Astrocyte (in vitro differentiated cells and primary cell): ENCODE measurements around the gene PDZRN4. TPM values are rescaled to one million over a fixed set of nuclear protein-coding genes. Genes with fewer than 3 reads are reported as not detected.
A peak's percentile ranks its signal among the peaks of the same experiment; 100 is the strongest.

Source experiments
- DNase-seq: peaks from one replicate; pipeline ENCODE4 v3.0.0-alpha.2; 2010; ENCODE audit warnings: low read depth
- FAIRE-seq: peaks from 2 replicates; lab custom pipeline; 2011; peaks lifted over from hg19 to GRCh38; lab: Jason Lieb, UNC
- H2AFZ ChIP-seq: 2 replicates; pipeline ENCODE4 v1.6.0; 2012; ENCODE audit warnings: low read depth, low read length, inconsistent platforms
- H3K27ac ChIP-seq: 2 replicates; pipeline ENCODE4 v1.5.1; 2011; ENCODE audit warnings: low read depth, low read length, inconsistent platforms
- H3K27me3 ChIP-seq: 2 replicates; pipeline ENCODE4 v1.6.0; 2011; ENCODE audit warnings: low read length, inconsistent platforms; ENCODE audit not compliant: insufficient read depth
- H3K36me3 ChIP-seq: 2 replicates; pipeline ENCODE4 v1.5.1; 2011; ENCODE audit warnings: low read length, inconsistent platforms; ENCODE audit not compliant: insufficient read depth
- H3K4me1 ChIP-seq: 2 replicates; pipeline ENCODE4 v1.5.1; 2011; ENCODE audit warnings: low read length, inconsistent platforms; ENCODE audit not compliant: insufficient read depth
- H3K4me2 ChIP-seq: 2 replicates; pipeline ENCODE4 v1.6.0; 2012; ENCODE audit warnings: low read length, inconsistent platforms
- H3K4me3 ChIP-seq: 2 replicates; pipeline ENCODE4 v1.5.1; 2011; ENCODE audit warnings: low read depth, mild to moderate bottlenecking, low read length, inconsistent platforms; ENCODE audit not compliant: insufficient read depth
- H3K79me2 ChIP-seq: 2 replicates; pipeline ENCODE4 v1.6.0; 2012; ENCODE audit warnings: mild to moderate bottlenecking, low read length, inconsistent platforms; ENCODE audit not compliant: insufficient read depth
- H3K9ac ChIP-seq: 2 replicates; pipeline ENCODE4 v1.6.0; 2012; ENCODE audit warnings: mild to moderate bottlenecking, low read length, inconsistent platforms
- H3K9me3 ChIP-seq: 2 replicates; pipeline ENCODE4 v1.5.1; 2012; ENCODE audit warnings: low read depth, mild to moderate bottlenecking, low read length, inconsistent platforms; ENCODE audit not compliant: insufficient read depth
- H4K20me1 ChIP-seq: 2 replicates; pipeline ENCODE4 v1.6.0; 2012; ENCODE audit warnings: low read length, inconsistent platforms; ENCODE audit not compliant: insufficient read depth
- H3K27ac Mint-ChIP-seq: one replicate; pipeline ENCODE4 v1.8.0; 2021; ENCODE audit warnings: mild to moderate bottlenecking, mixed read lengths; ENCODE audit not compliant: unreplicated experiment
- H3K27me3 Mint-ChIP-seq: one replicate; pipeline ENCODE4 v1.8.0; 2021; ENCODE audit warnings: low read depth, mixed read lengths; ENCODE audit not compliant: unreplicated experiment
- H3K36me3 Mint-ChIP-seq: one replicate; pipeline ENCODE4 v1.8.0; 2021; ENCODE audit warnings: low read depth, mixed read lengths; ENCODE audit not compliant: unreplicated experiment
- H3K4me1 Mint-ChIP-seq: one replicate; pipeline ENCODE4 v1.8.0; 2021; ENCODE audit warnings: low read depth, mixed read lengths; ENCODE audit not compliant: unreplicated experiment
- H3K4me3 Mint-ChIP-seq: one replicate; pipeline ENCODE4 v1.8.0; 2021; ENCODE audit warnings: mild to moderate bottlenecking, moderate library complexity, mixed read lengths; ENCODE audit not compliant: unreplicated experiment
- H3K9me3 Mint-ChIP-seq: one replicate; pipeline ENCODE4 v1.8.0; 2021; ENCODE audit warnings: mild to moderate bottlenecking, mixed read lengths; ENCODE audit not compliant: unreplicated experiment
- EZH2 ChIP-seq: IDR thresholded peaks from 2 replicates; pipeline ENCODE4 v1.6.1; 2012; ENCODE audit warnings: mild to moderate bottlenecking, low read length, inconsistent platforms; ENCODE audit not compliant: insufficient read depth
- total RNA-seq: library from RNA; stranded (reverse); gene quantifications from 2 replicates; pipeline ENCODE4 v1.2.1, GENCODE V29; 2021
- TF ChIP-seq, protein P1 (sequence below): IDR thresholded peaks from 2 replicates; pipeline ENCODE4 v1.5.1; 2011; ENCODE audit warnings: low read depth, mild to moderate bottlenecking, inconsistent platforms, low read length, moderate library complexity; ENCODE audit not compliant: insufficient read depth

The PDZRN4 gene
- total RNA-seq, 1 donor from 2014 or later = not detected

DNA sequence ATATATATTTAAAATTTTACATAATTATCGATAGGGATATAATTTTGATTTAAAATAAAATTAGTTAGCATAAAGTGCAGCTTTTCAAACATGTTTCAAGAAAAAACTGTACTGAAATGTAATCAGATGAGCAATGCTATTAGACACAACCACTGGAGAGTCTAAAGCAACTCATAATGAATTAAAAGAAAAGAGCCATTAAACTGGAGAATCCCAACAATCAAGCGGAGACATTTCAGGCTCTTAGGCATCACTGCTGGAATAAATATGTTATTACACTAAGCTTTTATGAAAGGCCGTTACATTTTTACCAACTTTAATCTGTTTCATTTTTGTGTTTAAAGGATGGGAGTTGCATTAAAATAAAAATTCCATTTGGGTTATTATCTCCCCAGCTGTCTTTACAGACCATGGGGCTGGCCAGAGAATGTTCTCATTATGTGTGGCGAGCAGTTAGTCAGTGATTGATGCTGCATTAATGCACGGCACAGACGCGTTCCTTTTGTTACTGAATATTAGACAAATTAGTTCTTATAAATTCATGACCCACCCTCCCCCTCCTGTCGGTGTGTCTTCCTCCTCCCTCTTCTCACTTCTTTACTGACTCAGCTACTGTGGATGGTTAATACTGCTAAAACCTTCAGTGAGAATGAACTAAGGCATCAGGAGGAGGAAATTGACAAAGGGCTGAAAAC, 156.8 kb downstream of the PDZRN4 start:
- Histone ChIP-seq H3K9me3 (no peaks in the 10 kb centered on the region), H3K79me2 (no peaks in the 10 kb centered on the region), H3K4me1 (no peaks in the 10 kb centered on the region), H3K27me3 (no peaks in the 10 kb centered on the region), H3K4me3 (no peak overlapping the region), H2AFZ (no peak overlapping the region), H3K9ac (no peak overlapping the region), H3K36me3 (no peaks in the 10 kb centered on the region), H3K27ac (no peak overlapping the region), H3K4me2 (no peak overlapping the region), H4K20me1 (no peaks in the 10 kb centered on the region)
- peak; percentile 43 for DNase-seq
- peaks cover 2% of the 10 kb centered on the region for H3K9me3 Mint-ChIP-seq
- H3K4me1 Mint-ChIP-seq = peaks cover 2% of the 10 kb centered on the region
- no peak overlapping the region for H3K4me3 Mint-ChIP-seq
- H3K27me3 Mint-ChIP-seq = no peaks in the 10 kb centered on the region
- H3K27ac Mint-ChIP-seq = no peak overlapping the region
- no peak for FAIRE-seq
- no peak for TF ChIP-seq EZH2
- TF ChIP-seq, protein P1, sequence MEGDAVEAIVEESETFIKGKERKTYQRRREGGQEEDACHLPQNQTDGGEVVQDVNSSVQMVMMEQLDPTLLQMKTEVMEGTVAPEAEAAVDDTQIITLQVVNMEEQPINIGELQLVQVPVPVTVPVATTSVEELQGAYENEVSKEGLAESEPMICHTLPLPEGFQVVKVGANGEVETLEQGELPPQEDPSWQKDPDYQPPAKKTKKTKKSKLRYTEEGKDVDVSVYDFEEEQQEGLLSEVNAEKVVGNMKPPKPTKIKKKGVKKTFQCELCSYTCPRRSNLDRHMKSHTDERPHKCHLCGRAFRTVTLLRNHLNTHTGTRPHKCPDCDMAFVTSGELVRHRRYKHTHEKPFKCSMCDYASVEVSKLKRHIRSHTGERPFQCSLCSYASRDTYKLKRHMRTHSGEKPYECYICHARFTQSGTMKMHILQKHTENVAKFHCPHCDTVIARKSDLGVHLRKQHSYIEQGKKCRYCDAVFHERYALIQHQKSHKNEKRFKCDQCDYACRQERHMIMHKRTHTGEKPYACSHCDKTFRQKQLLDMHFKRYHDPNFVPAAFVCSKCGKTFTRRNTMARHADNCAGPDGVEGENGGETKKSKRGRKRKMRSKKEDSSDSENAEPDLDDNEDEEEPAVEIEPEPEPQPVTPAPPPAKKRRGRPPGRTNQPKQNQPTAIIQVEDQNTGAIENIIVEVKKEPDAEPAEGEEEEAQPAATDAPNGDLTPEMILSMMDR = no peak
- H3K36me3 Mint-ChIP-seq = no peaks in the 10 kb centered on the region

DNA sequence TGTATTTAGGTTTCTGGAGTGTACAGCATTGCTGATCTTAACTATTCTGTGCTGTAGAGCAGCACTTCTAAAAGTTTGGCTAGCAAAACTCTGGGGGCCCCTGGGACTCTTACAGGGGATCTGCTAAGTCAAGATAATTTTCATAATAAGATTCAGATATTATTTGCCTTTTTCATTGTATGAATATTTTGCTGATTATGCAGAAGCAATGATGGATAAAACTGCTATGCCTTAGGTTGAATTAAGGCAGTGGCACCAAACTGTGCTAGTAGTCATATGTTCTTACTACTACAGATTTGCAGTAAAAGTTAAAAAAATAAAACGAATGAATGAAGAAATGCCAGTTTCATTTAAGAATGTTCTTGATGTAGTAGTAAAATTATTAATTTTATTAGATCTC, 160.1 kb downstream of the PDZRN4 start:
- no peaks in the 10 kb centered on the region for H3K27me3 ChIP-seq
- Mint-ChIP-seq H3K27me3 (no peaks in the 10 kb centered on the region), H3K4me3 (no peak overlapping the region), H3K27ac (no peak overlapping the region), H3K4me1 (peaks cover 2% of the 10 kb centered on the region), H3K36me3 (no peaks in the 10 kb centered on the region), H3K9me3 (no peaks in the 10 kb centered on the region)
- FAIRE-seq (no peak), DNase-seq (no peak)
- no peak overlapping the region for H3K4me2 ChIP-seq
- no peaks in the 10 kb centered on the region for H3K36me3 ChIP-seq
- H3K79me2 ChIP-seq = no peaks in the 10 kb centered on the region
- H3K4me1 ChIP-seq = no peaks in the 10 kb centered on the region
- H3K9ac ChIP-seq = no peak overlapping the region
- H3K27ac ChIP-seq = no peak overlapping the region
- H3K9me3 ChIP-seq = no peaks in the 10 kb centered on the region
- no peaks in the 10 kb centered on the region for H4K20me1 ChIP-seq
- no peak overlapping the region for H3K4me3 ChIP-seq
- no peak overlapping the region for H2AFZ ChIP-seq
- no peak for TF ChIP-seq EZH2
- TF ChIP-seq, protein P1 = no peak

DNA sequence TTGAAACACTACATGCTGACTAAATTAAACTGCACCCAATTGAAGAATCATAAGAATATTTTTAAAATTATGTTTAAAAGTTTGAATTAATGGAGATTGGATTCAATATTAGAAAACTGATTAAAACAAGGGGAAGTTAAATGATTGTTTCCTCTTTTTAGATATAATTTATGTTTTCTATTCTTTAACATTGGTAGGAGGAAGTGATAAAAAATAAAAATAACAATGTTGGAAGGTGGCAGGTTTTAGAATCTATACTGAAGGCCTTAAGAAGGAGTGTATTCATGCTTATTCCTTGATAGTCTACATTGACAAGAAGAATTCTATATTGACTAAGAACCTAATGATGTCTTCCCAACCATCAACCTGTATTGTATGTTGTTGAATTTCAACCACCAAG, 168.1 kb downstream of the PDZRN4 start:
- Histone ChIP-seq H3K27ac (no peak overlapping the region), H3K4me2 (no peak overlapping the region)
- no peak overlapping the region for H3K27ac Mint-ChIP-seq

More for the DNA sequence above, 168.1 kb downstream of the PDZRN4 start:
- no peak overlapping the region for H3K9ac ChIP-seq
- H3K4me1 Mint-ChIP-seq = no peaks in the 10 kb centered on the region
- FAIRE-seq = no peak
- H3K36me3 Mint-ChIP-seq = no peaks in the 10 kb centered on the region
- H2AFZ ChIP-seq = no peak overlapping the region
- no peaks in the 10 kb centered on the region for H4K20me1 ChIP-seq
- H3K9me3 Mint-ChIP-seq = no peaks in the 10 kb centered on the region
- no peaks in the 10 kb centered on the region for H3K9me3 ChIP-seq
- H3K36me3 ChIP-seq = no peaks in the 10 kb centered on the region
- H3K4me3 Mint-ChIP-seq = no peak overlapping the region
- H3K4me3 ChIP-seq = no peak overlapping the region
- no peaks in the 10 kb centered on the region for H3K79me2 ChIP-seq
- no peaks in the 10 kb centered on the region for H3K27me3 Mint-ChIP-seq
- no peaks in the 10 kb centered on the region for H3K27me3 ChIP-seq
- DNase-seq = no peak
- no peaks in the 10 kb centered on the region for H3K4me1 ChIP-seq
- TF ChIP-seq, protein P1 = no peak
- no peak for TF ChIP-seq EZH2
